Stimulated activated CD4-positive, alpha-beta T cell treated with anti-CD3 and anti-CD28 coated beads, Interleukin-1b, Interleukin-23, amount 100 ng/mL, for 1 hour (primary cell): ENCODE measurements around the gene PRICKLE2.

Experiments used
- DNase-seq, 2 donors: peaks; one replicate each; pipeline ENCODE4 v3.0.0-alpha.2; 2020; ENCODE audit warnings: low read depth in 2 of 2

PRICKLE2 gene

GRCh38 chr3:64046592-64046991, 178.7 kb downstream of the PRICKLE2 start:
- no peak for DNase-seq

GRCh38 chr3:64042952-64043351, 182.3 kb downstream of the PRICKLE2 start:
- no peak for DNase-seq
